NCI-H748 treated with DMSO at 0.1 percent for 48 hours (cell line): Measurements from ENCODE around the gene ZNF296.

Source experiments
- DNase-seq: peaks from one replicate; lab custom pipeline; 2025; lab: John Stamatoyannopoulos, UW

ZNF296 gene

DNA sequence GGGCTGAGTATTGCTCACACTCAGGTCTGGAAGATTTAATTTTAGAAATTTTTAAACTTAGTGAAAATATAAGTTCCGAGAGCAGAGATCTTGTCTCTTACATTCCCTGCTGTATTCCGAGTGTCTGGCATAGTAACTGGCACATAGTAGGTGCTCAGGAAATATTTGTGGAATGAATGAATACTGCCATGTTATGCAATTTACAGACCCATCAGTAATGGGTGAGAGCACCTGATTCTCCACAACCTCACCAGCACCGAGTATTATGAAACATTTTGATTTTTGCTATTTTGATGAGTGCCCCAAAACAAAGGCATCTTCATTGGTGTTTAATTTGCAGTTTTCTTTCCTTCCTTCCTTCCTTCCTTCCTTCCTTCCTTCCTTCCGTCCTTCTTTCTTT, 53.2 kb downstream of the ZNF296 start:
- no peak for DNase-seq

GRCh38 chr19:45021971-45022370, 54.3 kb downstream of the ZNF296 start:
- no peak for DNase-seq
